GM19328 (cell line): ENCODE measurements around the gene CAMKV.
"Not testable (repeated sequence)": the region's sequence is repeated elsewhere in the genome, so short reads cannot be mapped to it uniquely, and the experiment has no call there.

ENCODE experiments used
- ATAC-seq: cut with Tn5 transposase; IDR thresholded peaks from one replicate; pipeline ENCODE4 v1.9.1; 2021; ENCODE audit warnings: mild to moderate bottlenecking, moderate library complexity; ENCODE audit not compliant: unreplicated experiment

CAMKV gene

DNA sequence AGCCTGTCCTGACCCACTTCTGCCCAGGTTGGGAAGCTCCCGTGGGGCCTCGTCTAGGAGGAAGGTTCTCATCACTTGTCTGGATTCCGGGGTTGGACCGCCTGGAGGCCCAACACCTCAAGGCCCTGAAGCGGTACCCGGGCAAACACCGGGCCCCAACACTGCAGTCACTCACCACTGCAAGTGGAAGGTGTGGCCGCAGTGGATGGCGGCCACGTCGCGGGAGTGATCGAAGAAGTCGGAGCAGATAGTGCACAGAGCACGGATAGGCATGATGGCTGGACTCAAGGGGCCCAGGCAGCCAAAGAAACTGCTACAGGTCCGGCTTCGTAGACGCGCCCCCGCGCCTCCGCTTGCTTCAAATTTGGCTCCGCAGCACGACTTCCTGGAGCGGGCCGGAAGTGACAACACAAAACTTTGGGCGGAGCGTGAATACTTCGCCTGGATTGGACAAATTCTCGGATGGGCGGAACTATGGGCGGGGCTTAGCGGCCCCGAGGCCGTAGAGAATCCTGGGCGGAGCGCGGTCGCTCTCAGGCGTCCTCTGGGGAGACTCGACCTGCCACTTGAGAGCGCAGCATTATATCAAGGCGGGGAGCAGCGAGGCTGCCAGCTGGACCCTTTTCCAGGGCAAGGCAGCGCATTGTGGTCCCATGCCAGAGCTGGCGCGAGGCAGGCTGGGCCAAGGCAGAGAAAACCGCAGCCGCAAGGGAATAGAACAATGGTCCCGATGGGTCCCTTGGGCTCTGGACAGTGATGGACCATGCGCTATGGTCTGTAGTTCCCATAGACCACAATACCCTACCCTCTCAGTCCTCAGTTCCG is 13.3 kb downstream of the CAMKV start, which contains the start of gene TRAIP:
Gene TRAIP (minus strand): TSS at position 384 of the 825 bp plus-strand sequence. CDS start 111 bp downstream, at position 273.
- peak; percentile 95 for ATAC-seq

DNA sequence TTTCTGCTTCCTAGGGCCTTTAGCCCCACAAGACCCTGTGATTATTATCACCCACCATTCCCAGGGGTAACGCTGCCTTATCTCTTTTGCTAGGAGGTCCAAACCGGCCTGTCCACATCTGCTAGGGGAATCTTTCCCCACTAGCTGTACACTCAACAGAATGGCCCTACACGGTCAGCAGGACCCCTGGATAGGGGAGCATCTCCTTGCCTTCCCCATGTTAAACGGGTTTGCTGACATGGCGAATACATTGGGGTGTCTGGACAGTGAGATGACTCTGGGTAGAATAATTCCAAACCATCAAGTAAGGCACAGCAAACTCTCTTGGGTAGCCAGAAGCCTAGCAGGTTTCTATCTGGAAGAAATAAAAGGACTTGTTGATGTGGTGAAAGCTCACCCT is 14.0 kb downstream of the CAMKV start:
- ATAC-seq, result no peak

DNA sequence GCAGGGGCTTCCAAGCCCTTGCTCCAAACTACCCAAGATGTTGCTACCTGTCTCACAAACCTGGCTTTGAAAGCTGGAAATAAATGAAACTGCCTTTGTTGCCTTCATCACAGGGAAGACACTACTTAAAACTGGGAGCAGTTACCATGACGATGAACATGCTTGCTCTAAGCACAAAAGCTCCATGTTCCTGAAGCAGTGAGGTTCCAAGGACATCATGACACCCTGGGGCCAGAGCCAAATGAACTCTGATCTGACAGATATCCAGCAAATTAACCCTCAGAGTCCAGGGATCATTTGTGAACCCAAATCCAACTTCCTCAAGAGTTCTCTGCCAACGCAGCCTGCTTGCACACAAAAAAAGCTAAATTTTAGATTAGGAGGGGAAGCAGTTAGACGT is 24.0 kb downstream of the CAMKV start:
- ATAC-seq, result no peak

DNA sequence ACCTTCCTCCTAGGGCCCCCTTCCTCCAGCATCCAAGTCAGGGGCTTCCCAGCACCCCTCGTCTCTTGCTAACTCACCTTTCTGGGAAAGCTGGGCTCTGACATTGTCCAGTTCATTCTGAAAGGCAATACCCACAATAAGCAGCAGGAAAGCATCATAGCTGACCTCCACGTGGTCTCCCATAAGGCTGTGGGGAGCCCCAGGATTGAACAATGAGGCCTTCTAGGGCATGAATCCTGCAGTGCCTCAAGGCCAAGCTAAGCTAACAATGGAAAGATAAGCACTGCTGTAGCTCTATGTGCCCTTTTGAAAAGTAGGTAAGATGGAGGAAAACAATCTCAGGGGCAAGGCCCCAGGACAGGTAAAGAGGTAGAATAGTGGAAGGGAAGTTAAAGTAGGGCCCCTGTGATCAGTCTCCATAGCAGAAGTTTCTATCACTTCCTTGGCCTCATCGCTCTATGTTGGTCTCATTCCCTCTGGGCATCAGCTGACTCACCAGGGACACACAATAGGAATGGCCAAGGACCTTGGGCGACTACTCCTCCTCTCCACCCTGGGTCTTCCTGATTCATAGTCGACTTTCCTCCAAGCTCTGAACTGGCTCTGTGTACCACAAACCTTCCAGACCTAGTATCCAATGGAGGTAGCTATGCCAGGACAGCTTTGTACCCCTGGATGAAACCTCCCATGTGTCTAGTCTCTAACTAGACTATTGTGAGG is 25.1 kb downstream of the CAMKV start:
- ATAC-seq, result no peak

DNA sequence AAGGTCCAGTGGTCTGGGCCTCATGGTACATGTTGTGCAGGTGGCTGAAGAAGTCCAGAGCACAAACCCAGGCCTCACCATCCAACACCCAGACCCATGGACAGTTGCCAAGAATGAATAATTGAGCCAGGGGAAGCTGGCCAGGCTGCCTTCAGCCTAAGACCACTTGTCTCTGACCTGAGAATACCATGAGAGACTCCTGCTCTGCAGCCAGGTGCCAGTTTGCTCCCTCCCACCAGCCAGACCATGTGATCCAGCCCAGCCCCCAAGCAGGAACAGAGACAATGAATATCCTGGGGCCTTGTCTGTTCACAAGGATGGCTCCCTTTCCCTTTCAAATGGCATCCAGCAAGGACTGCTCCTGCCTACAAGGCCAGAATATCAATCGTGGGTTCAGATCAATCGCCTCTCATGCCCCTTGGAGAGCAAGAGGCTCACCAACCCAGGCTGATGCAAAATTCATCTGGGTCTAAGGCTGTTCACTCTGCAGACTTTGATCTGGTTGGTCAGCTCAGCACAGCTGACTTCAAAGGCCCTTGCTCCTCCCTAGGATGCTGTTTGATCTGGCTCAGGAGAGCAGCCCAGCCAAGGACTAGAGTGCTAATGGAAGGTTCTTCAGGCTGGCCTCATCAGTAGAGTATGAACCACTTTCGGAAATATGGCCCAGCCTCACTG is 26.7 kb downstream of the CAMKV start:
- ATAC-seq, result no peak

DNA sequence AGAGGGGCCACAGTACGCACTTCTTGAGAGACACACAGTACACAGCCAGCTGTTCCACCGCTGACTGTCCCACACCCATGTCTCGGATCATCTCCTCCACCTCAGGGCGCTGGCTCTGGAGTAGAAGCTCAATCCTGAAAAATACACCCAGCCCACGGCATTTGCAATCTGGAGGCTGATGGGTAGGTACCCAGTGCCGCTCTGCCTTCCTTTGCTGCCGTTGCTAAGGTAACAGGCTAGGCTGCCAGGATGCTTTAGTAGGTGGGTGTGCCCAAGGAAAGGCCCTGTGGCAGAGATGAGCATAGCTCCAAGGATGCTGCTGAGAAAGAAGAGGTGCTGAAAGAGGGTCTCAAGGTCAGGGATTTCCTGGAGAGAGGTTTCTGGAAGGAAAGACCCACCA is 27.9 kb downstream of the CAMKV start:
- no peak for ATAC-seq

DNA sequence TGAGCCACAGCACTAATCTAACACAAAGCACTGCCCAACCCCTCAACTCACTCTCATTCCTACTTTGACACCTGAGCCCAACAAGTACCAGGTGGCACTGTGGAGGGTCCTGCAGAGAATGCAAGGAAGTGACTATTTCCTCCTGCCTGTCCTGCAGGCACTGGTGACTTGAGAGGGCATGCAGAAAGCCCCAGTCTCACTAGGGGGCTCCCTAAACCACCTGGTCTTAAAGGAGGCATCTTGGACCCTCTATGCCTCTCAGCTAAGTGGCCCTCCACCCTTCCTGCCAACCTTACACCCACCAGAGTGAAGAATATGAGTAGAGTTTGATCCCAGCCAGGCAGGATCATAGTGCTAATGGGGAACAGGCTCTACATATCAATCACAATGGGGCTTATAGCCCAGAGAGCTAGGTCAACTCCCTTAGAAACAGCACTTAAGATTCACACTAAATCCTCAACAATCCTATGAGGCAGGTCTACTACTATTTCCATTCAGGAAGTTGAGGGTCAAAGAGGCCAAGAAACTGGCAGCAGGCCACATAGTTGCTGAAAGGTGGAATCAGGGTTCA is 28.5 kb downstream of the CAMKV start:
- ATAC-seq, result no peak

DNA sequence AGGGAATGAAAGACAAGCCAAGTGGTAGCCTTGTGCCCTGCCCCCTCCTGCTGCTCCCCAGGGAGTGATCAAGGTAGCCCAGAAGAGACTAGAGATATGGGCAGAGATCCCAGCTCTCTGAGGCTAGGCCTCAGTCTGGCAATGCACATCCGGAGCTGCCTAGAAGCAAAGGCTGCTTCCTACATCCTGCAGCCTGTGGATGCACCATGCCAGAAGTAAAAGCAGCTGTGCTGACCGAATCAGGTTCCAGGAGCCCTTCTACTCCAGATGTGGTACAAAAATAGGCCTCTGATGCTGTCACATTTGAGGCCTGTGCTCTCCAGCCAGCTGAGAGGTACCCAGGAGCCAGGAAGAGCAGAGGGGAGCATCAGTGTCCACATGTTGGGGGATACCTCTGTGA is 29.3 kb downstream of the CAMKV start:
- ATAC-seq, result no peak

DNA sequence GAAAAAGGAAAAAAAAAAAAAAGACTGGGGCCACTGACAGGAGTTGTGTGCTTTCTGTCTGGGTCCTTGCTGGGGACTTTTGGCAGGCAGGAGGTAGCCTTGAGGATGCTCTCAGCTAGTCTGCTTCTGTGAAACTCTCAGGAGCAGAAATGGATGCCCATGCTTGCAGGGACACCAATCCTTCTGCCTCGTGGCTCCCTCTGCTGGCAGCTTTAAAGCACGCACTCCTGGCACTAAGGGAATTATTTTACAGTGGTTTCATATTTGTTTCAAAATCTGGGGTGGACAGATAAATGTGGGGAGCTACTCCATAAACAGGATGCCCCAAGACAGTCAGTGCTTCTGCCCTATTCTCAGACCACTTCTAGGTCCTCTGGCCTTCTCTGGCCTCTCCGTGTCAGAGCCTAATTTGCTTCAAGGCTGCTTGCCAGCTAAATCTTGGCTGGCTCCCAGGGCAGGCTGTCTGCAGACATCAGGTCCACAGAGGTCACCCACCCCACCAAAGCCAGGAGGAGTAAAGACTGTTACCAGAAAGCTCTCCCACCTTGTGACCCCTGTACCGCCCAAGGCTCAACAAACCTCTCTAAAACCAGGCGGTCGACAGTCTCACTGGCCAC is 30.4 kb downstream of the CAMKV start:
- ATAC-seq, result no peak

DNA sequence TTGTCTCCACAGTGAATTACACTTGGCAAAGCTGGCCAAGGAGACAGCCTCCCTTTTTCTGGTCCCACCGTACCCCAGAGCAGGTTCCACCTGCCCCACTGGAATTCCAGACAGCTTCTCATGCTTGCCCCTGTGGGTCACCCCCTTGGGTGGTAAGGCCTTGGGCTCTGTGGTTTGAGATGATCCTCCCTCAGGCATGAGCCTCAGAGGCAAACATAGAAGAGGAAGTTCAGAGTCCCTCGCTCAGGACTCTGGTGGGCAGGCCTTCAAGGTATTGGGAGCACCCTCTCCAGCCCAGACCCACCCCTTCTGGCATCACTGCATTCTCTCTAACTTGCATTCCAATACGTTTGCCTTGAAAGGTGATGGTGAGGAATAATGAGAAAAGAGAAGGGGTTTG is 38.4 kb downstream of the CAMKV start:
- no peak for ATAC-seq

DNA sequence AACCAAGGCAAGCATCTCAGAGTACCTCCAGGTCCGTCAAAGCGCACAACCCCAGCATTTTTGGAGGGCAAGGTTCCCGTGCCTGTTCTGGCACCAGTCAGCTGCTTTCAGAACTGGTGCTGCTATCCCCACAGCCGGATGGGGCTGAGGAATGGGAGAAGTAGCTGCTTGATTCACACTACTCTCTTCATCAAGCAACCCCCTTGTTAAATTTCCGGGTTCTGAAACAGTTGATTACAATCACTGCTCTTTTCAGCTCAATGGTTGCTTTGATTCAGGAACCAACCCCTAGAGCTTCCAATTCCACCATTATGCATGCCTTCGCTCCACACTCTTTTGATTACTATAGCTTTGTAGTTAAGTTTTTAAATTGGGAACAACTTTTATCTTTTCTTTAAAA is 43.7 kb downstream of the CAMKV start:
- no peak for ATAC-seq

DNA sequence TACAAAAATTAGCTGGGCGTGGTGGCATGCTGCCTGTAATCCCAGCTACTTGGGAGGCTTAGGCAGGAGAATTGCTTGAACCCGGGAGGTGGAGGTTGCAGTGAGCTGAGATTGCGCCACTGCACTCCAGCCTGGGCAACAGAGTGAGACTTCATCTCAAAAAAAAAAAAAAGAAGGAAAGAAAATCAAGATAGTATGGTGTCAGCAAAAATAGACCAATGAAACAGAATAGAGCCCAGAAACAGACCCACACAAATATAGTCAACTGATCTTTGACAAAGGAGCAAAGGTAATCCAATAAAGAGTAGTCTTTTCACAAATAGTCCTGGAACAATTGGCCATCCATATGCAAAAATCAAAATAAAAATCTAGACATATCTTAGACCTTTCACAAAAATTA is 46.6 kb downstream of the CAMKV start:
- ATAC-seq, result not testable (repeated sequence)

DNA sequence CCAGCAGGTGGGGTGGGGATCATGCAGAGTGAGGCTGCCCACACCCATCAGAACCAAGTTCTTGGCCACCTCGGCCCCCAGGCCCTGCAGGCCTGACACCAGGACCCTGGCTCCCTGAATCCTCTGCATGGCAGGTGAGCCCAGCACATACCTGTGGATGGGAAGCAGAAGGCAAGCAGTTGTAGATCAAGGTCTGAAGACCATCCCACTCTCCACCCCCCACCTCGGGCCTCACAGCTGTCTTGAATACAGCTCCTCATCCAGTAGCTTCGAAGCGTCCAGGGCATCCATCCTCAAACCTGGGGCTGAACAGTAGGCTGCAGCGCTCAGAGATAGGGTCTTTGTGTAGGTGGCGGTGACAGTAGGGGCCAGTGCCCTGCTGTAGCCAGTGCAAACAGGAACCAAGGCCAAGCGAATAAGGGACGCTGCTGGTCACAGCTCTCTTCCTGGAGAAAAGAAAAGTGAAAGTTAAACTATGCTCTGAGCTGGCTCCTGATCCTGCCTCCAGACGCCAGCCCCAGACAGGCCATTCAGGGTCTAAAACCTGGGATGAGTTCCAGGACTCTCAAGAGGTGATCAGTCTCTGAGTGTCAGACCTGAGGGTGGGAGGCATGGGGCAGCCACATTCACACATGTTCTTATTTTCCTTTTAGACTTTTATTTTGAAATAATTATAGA is 56.1 kb downstream of the CAMKV start, which contains the start of gene UBA7:
Gene UBA7 (minus strand): TSS at position 457 of the 678 bp plus-strand sequence. CDS start 166 bp downstream, at position 291.
- ATAC-seq, result no peak

DNA sequence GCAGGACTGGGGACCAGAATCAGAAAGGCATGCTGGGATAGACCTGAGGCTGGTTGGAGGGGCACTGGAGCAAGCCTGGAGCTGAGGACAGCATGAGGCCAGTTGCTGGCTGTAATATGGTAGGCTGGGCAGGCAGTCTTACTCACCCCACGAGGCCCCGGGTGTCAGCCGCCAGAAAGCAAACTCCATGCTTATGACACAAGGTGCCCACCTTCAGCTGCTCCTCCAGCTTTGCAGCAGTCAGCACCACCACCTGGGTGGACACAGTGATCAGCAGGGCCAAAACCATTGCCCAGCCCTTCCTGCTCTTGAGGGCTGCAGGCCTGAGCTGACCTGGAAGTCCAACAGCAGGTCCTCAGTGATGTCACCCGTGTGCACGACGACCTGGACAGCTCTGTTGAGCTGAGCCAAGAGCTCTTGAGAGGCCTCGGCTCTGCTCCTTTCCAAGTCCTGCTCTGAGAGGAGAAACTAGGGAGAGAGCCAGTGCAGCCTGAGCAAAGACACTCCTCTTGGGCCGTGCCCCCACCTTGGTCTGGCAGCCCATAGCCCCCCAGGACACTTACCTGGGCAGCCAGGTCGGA is 56.7 kb downstream of the CAMKV start:
- no peak for ATAC-seq
